ENCODE data around the gene NAV2.

Gene NAV2

DNA sequence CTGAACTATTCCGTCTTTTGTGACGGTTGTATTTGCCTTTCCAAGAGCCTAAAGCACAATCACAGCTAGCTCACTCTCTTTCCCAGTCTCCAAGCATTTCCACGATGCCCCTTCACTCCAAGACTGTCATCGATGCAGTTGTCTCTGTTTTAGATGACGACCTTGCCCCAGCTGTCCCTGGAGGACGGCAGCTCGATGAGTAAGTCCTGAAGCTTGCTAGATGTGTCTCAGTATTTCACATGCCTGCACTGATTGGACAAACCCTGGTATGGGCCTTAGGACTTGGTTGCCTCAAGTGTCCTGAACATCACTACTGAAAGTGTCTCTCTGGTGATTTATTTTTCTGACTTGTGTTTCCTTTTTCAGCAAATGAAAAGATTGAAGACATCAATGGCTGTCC lies 129.9 kb downstream of the NAV2 start:
- no peak for DNase-seq

DNA sequence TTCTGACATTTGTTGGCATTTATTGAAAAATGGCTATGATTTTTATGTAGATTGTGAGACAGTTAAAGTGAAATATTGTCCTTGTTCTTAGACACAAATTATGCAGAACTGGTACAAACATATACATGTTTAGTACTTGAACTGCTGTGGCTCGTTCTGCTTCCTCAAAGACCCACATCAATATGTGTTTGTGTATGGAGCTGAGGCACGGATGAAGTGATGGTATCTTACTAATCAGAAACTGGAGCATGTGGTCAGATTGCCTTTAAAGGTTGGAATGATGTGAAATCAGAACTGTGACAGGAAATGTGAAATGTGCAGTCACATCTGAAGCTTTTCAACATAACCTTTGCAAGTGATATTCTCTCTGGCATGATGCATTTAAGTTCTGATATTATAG lies 130.4 kb downstream of the NAV2 start:
- DNase-seq: no peak

DNA sequence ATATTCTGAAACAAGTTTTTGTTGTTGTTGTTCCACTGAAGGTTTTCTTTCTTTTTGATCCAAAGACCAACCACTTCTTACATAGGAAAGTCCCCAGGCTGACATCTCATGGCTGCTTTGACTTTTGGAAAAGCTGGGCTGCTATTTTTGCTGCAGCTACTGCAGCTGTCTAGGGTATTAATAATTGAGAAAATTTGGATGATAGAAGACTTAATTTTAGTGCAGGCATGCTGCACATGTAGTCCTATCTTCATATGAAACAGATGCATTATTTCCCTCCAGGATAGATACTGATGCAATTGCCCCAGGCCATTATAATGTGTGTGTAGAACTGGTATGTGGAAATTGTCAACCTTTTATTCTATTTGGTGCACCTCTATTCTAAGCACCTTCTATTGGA lies 131.4 kb downstream of the NAV2 start:
- DNase-seq: no peak

DNA sequence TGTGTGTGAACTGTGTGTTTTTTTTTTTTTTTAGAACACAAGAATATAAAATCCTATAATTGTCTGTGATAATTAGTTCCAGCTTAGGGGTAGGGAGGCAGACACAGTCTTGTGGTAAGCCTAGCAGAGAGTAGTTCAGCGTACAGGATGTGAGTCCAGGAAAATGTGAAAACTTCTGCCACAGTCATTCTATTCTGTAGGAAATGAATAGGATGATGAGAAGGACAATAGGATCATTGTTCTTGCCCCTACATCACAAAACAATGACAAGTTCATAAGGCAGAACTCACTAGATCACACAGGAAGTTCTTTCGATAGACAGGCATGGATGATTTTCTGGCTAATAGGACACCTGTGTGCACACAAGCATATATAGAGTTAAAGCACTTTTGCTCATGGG lies 132.2 kb downstream of the NAV2 start:
- no peak for DNase-seq

DNA sequence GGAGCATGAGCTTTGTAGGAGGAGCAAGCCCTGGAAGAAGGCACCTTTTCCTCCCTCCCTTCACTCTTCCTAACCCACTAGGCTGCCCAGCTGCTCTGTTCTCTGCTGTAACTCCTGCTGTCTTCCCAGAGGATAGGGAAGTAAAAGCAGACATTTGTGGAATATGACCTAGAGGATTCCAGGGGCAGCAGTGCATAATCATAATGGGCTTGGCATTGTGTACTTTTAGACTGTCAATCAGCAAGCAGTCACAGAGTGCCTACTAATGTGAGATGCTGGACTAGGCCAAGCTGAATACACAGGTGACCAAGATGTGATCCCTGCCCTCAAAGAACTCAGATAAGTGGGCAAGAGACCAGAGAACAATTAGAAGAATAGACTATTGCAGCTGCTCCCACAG lies 133.0 kb downstream of the NAV2 start:
- DNase-seq: no peak

DNA sequence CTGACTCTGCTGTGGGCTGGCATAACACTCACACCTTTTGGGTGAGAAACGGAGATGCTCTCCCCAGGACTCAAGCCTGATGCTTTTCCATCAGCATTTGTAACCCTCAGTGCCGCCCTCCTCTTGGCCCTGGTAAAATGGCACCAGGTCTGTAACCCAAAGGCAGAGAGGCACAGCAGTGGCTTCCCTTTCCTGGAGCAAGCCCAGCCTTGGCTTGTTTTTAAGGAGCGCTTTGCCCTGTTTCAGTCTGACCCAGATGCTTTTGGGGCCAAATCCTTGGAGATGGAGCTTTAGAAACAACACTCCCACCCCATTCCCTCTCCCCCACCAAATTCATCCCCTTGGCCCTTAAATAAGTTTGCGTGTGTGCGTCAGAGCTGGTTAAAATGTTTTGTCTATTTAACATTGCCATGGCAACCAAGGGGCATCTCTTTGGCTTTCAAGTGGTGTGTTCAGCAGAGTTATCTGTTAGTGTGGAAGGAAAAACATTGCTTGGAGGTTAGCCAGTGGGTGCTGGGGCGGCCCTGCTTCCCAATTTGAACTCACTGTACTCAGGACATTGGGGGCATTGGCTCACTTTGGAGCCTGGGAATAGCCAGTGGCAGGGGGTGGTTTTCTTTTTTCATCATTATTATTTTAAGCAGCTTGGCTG lies 134.1 kb downstream of the NAV2 start:
- DNase-seq: peak; percentile 12

DNA sequence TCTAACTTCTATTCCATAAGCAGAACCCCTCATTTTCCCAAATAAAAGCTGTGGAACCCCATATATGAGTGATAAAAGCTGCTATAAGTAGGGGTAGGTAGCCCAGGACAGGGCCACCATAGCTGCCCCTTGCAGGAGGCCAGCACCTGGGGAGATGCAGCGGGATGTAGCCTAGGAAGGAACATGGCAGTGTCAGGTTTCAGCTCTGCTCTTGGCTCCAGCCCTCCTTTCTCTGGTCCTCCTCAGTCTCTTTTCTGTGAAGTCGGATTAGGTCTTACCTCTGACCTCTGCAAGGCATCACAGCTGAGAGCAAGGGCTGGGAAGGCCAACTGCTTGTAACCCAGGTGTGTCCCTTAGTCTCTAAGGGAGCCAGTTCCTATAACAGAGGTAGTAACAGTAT lies 135.6 kb downstream of the NAV2 start:
- DNase-seq: no peak

DNA sequence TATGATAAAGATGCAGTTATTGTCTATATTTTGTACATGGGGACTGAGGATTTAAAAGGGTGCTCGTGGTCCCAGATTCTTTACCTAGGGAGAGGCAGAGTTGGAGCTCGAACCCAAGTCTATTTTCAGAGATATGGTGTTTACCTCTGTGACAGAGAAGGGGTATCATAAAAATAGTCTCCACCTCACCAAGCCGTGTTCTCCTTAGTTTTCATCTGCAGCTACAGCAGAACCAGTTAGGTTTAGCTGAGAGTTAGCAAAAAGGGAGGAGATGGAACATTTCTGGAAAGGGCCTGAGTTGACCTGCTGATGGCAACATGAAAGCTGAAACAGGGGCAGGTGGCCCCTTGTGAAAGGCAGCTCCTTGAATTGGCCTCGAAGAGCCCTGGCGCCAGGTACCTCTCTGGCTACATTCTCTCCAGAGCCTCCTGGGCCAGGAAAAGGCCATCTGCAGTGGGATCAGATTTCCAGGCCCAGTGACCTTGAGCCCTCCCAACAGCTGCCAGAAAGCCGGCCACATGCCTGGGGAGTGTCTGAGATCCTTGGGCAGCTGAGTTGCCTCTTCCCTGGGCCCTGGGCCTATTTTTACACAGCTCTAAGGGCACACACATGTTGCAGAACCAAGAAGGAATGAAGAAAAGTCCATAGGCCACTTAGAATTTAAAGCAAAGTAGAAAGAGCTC lies 136.6 kb downstream of the NAV2 start:
- DNase-seq: no peak

DNA sequence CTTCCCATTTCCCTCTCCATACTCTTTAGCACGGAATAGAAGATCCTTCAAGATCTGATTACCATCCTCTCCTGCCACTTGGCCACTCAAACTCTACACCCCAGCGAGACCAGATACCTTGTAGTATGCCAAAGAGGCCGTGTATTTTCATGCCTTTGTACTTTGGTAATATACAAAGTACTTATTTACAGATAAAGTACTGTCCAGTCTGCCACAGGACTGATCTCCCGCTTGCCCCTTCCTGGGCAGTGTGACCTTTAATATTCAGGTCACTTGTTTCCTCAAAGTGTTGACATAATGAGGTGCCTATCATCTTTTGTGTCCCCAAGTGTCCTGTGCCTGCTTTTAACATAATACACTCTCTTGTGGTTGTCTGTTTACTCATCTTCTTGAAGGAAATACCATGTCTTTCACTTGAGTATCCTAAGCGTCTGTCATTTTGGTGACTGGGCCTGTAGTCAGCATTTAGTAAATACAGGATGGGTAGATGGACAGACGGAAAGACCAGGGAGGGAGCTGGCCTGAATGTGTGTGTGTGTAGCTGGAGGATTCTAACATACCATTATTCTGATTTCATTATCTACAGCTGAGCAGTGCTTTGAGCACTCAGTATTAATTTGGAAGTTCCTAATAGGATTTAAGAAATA lies 137.4 kb downstream of the NAV2 start:
- no peak for DNase-seq

DNA sequence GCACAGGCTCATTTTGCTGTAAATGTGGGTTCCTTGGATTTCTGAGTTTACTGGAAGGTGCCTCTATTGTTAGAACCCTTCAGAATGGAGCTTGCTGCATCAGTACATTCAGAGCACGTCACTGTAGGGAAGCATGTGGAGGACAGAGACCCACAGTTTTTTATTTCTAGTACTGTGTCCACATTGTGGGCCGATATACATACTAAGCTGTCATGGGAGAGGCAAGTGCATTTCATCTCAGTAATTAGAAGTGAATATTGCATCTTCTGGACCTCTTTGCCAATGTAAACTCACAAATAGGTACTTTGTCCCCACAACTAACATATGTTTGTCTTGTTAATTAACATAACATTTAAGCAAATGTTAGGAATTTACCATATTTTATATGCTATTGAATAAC lies 139.7 kb downstream of the NAV2 start:
- DNase-seq: no peak

DNA sequence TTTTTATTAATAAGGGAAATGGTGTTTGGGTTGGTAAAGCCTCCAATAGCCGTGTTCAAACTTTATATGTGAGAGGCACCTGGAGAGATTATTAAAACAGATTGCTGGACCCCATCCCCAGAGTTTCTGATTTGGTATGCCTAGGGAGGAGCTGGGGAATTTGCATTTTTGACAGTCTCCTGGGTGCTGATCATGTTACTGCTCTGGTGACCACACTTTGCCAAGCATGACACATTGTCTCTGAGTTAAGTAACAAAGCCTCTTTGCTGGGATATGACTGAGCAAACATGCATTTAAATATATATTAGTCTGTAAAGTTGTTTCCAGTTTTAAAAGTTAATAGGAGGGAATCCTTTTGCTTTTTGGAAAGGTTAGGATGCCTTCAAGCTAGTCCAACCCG lies 140.4 kb downstream of the NAV2 start:
- DNase-seq: no peak

DNA sequence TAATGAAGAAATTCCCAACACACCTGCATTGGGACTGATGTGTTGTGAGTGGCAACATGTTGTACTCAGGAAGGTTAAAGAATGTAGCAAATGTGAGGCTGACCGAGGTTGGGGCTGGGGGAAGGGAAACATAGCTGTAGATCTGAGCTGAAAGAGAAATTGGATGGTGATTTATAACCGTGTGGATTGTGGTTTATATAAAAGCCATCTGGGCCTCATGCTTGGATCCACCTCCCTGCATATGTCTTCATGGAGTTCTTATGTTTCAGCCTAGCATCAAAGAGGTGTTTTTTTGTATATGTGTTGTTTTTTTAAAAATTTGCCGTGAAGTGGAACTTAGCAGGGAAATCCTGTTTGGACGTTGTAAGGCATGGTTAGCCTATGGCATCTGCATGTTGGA lies 141.3 kb downstream of the NAV2 start:
- DNase-seq: peak; percentile 15

DNA sequence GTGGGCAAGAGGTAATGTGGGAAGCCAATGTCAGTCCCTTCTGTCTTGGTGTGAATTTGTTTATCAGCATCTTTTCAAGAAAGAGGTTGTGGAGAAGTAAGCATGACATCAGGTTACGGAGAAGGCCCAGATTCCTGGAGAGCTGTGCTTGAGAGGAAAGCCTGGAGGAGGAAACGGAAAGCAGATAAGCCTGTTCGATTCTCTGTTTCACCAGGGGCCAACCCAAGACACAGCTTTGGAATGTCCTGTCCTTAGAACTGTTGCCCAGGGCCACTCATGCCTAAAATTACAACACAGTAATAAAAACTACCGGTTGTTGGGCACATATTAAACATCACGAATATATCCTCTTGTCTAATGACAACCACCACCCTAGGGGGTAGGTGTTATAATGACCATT lies 148.5 kb downstream of the NAV2 start:
- DNase-seq: no peak

DNA sequence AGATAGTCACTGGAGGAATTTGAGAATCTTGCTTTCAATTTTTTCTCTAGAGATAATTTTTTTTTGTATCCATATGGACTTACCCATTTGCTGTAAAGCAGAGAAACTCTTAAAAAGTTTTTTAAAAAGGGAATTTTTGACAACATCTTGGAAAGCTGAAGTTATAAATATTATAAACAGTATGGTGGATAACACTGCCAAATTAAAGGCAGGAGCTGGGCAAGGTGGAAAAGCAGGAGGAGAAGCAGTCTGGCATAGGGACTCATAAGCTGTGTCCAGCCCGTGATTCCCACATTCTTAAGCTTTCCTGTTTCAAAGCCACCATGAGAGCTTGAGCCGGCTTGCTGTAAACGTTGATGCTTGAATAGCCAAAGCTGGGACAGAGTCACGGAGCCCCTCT lies 149.5 kb downstream of the NAV2 start:
- DNase-seq: no peak

DNA sequence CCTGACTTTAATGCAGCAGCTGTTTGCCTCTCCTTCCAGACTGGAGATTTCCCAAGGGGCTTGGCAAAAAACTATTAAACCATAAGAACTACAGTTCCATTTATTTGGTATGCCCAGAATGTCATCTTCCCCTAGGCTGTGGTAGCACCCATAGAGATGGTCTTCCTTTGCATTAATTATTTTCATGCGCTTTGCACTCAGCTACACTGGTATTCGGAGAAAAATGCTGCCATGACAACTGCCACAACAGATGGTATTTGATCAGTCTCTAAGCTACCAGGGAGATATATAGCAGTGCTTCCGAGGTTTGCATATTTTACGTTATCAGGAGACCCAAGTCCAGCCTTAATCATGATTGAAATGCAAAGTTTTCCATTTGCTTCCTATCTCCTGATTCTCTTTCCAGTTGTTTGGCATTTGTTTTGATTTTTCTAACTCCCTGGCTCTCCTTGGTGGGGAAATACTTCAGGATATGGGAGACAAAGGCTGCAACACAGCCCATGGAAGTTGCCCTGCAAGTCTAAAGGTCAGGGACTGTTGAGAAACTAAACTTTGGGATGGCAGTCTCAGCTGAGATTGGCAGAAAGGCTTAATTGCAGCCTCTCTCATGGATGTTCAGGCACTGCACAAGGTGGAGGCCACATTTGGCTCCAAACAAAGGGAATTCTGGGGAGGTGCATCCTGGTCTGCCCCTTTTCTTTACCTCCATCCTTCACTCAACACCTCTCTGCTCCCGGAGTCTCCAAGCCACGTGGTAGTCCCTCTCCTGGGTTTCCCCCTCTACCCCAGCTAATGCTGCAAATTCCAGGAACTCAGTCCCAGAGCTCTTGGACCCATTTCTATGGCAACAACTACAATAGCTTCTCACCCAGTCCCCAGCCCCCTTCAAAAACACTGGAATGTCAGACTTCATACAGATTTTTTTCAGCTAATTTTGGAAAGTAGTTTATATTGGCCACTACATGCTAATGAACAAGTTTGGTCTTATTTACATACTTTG lies 151.8 kb downstream of the NAV2 start:
- no peak for DNase-seq

DNA sequence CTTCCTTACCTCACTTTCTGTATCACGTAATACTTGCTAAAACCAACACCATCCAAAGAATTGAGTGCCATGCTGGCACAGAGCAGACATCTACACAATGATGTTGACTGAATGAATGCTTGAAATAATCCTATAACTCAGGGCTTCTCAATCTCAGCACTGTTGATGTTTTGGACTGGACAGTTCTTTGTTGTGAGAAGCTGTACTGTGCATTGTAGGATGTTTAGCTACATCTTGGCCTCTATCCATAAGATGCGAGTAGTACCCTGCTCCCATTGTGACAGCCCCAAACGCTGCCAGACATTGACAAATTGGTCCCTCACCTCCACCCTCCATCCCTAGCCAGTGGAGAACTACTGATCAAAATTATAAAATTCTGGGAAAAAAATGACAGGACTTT lies 153.4 kb downstream of the NAV2 start:
- DNase-seq: no peak

DNA sequence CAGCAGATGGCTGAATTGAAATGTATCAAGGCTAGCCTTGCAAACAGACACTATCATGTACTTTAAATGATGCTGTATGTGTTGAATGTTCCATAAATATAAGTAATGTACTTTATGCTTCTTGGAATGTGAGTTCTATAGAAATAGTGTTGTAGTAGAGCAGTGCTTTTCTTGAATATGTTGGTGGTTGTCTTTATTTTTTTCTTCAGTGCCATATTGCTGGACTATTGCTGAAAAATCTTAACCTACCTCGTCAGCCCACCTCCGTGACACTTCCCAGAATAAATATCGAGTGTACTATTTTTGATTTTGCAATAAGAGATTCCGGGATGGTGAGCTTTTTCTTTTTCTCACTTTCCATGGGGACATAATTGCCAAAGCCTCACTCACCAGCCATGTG lies 153.9 kb downstream of the NAV2 start:
- no peak for DNase-seq

DNA sequence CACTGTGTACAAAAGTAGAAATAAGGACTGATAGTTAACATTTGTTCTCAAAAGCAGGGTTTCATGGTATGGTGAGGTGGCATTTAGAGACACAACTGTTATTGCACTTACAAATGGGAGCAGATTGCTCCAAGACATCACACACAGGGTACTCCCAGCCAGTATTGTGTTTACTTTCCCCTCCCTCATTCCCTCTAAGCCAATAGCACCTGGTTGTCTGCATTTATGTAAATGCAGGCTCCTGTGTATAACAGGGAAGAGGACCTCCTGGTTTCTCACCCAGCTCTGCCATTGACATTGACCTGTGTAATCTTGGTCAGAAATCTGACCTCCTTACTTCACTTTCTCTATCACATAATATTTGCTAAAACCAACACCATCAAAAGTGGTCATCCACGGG lies 154.4 kb downstream of the NAV2 start:
- DNase-seq: no peak

DNA sequence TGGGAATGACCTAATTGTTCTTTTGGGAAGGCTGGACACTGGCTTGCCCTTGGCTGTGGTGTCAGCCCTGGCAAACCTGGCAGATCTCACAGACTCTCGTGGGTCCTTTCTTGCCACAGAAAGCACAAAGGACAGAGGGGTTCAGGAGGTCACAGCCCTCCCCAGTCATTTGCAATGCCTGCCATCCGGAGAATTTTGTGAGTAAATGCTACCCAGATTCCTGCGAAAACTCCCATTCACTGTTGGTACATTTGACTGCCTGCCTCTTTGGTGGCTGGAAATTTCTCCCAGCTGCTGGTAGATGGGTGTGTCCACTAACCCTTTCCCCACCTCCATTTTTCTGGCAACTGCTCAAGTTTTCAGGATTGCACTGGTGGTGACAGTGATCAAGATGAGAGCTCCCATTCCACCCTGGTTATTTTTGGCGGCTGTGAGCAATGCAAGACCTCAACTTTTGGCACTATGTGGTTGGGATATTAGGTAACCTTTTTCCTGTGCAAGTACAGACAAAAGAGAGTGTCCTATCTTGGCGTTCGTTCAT lies 155.7 kb downstream of the NAV2 start:
- peak; percentile 82 for DNase-seq

DNA sequence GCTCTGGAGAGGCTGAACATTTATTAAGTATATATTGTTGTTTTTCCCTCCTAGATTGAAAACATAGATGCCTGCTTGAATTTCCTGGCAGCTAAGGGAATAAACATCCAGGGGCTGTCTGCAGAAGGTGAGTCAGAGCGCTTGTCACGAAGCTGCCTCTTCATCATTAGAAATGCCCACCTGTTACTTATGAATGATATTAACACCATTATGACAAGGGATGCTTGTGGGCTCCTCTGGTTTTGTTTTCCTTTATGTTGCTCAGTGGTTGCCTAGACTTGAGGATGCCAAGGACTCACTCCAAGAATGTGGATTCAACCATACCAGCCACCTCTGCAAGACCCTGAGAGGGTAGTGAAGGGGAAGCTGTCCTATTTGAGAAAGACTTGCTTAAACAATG lies 156.2 kb downstream of the NAV2 start:
- DNase-seq: no peak

DNA sequence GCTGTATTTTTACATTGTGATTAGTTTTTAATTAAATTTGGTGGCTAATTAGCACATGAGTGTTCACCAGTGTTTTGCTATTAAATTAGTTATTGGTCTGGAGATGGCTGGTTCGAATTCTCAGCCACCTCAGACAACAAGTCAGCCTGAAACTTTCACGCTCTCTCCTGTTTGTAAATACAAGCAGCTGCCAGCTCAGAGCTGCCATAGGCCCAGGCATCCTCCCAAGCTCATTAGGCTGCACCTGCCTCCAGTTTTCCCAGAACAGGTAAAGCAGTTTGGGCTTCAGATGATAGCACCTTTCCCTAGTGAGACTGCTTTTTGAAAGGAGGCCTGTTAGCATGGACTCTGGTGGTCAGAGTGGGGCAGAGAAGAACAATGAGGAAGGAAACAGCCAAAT lies 156.8 kb downstream of the NAV2 start:
- no peak for DNase-seq

DNA sequence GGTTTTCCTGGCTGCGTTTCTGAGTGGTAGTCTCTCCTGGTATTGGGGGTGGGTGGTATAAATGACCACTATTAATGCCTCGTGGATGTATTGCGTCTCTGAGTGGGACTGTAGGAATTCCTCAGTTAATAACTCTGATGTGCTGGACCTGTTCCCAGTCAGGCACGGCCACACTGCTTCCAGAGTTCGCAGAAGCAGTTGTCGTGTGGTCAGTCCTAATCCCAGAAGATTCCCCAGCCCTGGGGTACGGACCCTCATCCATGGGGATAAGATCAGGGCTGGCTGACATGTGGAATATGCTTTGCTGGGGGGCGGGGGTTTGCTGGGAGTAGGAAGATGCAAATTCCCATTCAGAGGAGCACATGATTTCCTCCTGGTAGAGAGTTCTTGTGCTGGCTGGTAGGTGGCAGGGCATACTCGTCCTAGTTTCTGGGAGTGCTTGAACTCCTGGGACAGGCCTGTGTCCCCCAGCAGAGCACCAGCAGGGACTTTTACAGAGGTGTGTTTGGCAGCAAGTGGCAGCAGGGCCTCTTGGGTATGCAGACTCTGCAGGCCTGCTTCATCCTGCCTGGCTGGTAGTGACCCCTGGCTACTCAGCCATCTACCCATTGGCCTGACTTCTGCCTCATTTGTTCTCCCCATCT lies 157.4 kb downstream of the NAV2 start:
- DNase-seq: no peak

DNA sequence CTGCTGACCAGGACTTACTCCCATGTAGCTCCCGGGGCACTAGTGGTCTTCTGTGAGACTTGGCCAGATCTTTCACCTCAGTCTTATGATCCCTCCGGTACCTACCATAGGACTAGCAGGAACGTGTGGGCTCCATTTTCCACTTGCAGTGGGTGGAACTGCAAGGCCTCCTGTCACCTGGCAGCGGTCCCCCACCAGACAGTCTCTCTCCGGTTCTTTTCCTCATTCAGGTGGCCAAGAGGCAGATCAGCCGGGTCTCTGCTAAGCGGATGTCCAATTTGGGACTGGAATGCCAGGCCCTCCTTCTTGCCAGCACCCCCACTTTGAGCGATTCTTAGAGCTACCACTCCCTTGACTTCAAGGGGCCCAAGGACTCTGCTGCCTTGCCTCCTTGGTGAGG lies 158.9 kb downstream of the NAV2 start:
- no peak for DNase-seq
